ENCODE measurements around the gene WFDC13. TPM values are rescaled to one million over a fixed set of nuclear protein-coding genes. Genes with fewer than 3 reads are reported as not detected.

The WFDC13 gene
- total RNA-seq, 1 experiment from 2014 or later = not detected

DNA sequence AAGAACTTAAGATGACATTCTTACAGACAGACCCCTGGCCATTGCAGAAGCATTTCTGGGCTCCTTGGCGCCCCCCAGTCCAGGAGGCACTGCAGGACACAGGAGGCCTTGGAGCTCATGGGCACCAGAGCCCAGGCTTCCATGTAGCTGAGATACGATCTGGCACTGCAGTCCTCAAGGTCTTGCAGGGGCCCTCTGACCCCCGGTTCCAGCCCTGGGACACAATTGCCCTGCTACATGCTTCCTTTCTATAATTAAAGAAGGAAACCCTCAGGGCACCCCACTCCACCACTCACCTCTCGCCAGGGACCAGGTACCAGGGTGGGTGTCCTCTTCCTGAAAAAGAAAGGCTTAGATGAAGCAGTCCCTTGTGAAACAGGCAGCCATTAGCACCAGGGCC is 56.3 kb downstream of the WFDC13 start:
- H3K4me1 Mint-ChIP-seq = no peaks in the 10 kb centered on the region
- H3K79me1 ChIP-seq (ENCODE audit: insufficient read depth, low read depth, low read length, poor library complexity, severe bottlenecking) = no peaks in the 10 kb centered on the region
- no peaks in the 10 kb centered on the region for H3K27me3 ChIP-seq (ENCODE audit: insufficient read depth, low read length)
- H2BK120ac ChIP-seq (ENCODE audit: low read depth, low read length, poor library complexity, severe bottlenecking) = no peak overlapping the region
- no peak overlapping the region for H2AK5ac ChIP-seq (ENCODE audit: insufficient read length, low read length)
- H2BK12ac ChIP-seq (ENCODE audit: insufficient read length, low read depth, low read length) = no peak overlapping the region
- H2BK20ac ChIP-seq (ENCODE audit: low read depth, low read length, poor library complexity, severe bottlenecking) = no peak overlapping the region
- H3K9me3 Mint-ChIP-seq = peaks cover 36 to 49% of the 10 kb centered on the region in 2 experiments
- no peak overlapping the region for H2BK5ac ChIP-seq (ENCODE audit: insufficient read length, low read length)
- H2BK15ac ChIP-seq (ENCODE audit: low read depth, low read length) = no peak overlapping the region
- H3K27me3 Mint-ChIP-seq (ENCODE audit: low read depth) = no peaks in the 10 kb centered on the region; the same call in 1 of the 2 replicates
- TF ChIP-seq, protein P1, sequence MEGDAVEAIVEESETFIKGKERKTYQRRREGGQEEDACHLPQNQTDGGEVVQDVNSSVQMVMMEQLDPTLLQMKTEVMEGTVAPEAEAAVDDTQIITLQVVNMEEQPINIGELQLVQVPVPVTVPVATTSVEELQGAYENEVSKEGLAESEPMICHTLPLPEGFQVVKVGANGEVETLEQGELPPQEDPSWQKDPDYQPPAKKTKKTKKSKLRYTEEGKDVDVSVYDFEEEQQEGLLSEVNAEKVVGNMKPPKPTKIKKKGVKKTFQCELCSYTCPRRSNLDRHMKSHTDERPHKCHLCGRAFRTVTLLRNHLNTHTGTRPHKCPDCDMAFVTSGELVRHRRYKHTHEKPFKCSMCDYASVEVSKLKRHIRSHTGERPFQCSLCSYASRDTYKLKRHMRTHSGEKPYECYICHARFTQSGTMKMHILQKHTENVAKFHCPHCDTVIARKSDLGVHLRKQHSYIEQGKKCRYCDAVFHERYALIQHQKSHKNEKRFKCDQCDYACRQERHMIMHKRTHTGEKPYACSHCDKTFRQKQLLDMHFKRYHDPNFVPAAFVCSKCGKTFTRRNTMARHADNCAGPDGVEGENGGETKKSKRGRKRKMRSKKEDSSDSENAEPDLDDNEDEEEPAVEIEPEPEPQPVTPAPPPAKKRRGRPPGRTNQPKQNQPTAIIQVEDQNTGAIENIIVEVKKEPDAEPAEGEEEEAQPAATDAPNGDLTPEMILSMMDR (conservative IDR thresholded peaks at IDR 0.05) = no peak
- H3K4me2 ChIP-seq (ENCODE audit: insufficient read depth, insufficient read length, low read length) = no peak overlapping the region
- H3K4me3 Mint-ChIP-seq = no peak overlapping the region
- no peak overlapping the region for H3K23ac ChIP-seq (ENCODE audit: insufficient read length, low read depth, low read length)
- no peak overlapping the region for H4K91ac ChIP-seq (ENCODE audit: insufficient read length, low read depth, low read length)
- no peaks in the 10 kb centered on the region for H3K9me3 ChIP-seq (ENCODE audit: control insufficient read depth, low read depth, low read length)
- no peak overlapping the region for H3T11ph ChIP-seq (ENCODE audit: low read length)
- no peak overlapping the region for H3K4ac ChIP-seq (ENCODE audit: low read depth, low read length)
- H3K4me1 ChIP-seq (ENCODE audit: insufficient read depth, low read length) = no peaks in the 10 kb centered on the region
- no peak overlapping the region for H3K56ac ChIP-seq (ENCODE audit: insufficient read length, low read depth, low read length)
- peaks cover 37 to 51% (median 47%) of the 10 kb centered on the region in 3 experiments for H3K36me3 Mint-ChIP-seq (ENCODE audit: insufficient read depth in 1 of 3, low read depth in 3 of 3)
- no peak overlapping the region for H4K8ac ChIP-seq (replicated peaks; ENCODE audit: insufficient read length, low read depth, low read length)
- H3K9ac ChIP-seq (ENCODE audit: extremely low read depth, insufficient read length, low read length) = no peak overlapping the region
- H3K27ac Mint-ChIP-seq = no peak overlapping the region
- H3K18ac ChIP-seq (ENCODE audit: insufficient read length, low read depth, low read length) = no peak overlapping the region
- no peak overlapping the region for H3K27ac ChIP-seq (ENCODE audit: insufficient read length, low read depth, low read length)
- H3K79me2 ChIP-seq (ENCODE audit: insufficient read depth, low read length) = no peaks in the 10 kb centered on the region
- H3K23me2 ChIP-seq (ENCODE audit: insufficient read length, low read depth, low read length, poor library complexity, severe bottlenecking) = no peaks in the 10 kb centered on the region
- no peak overlapping the region for H3K14ac ChIP-seq (ENCODE audit: insufficient read depth, low read length)
- H2AFZ ChIP-seq (ENCODE audit: low read length) = no peak overlapping the region
- WGBS (ENCODE audit: extremely low coverage, insufficient read length, low lambda C conversion rate) = no CpG with 5 or more reads among the region's 4 CpGs
- no peak for DNase-seq
- H4K5ac ChIP-seq (ENCODE audit: insufficient read length, low read depth, low read length) = no peak overlapping the region
- no peaks in the 10 kb centered on the region for H4K20me1 ChIP-seq (ENCODE audit: control insufficient read depth, insufficient read depth, insufficient read length)

Small RNA genes within 50 kb of the gene (microRNA-seq; reads per million reads assigned to microRNA genes)
- 1.7 reads per million, percentile 16 among the genes with 10 or more reads in this experiment for gene MIR3617 (ENCODE audit: borderline microRNAs expressed)

Other genes with a start within 250 kb of the WFDC13 start
- gene WFDC2, start 232.3 kb upstream of the WFDC13 start, total RNA-seq (2021) = 57.1 and 59.6 TPM in 2 replicates
- gene SPINT3, start 186.4 kb upstream of the WFDC13 start, total RNA-seq (2021) = not detected in 2 replicates
- not detected in 2 replicates for gene WFDC6, start 162.6 kb upstream of the WFDC13 start, total RNA-seq (2021)
- not detected in 2 replicates for gene EPPIN, start 154.6 kb upstream of the WFDC13 start, total RNA-seq (2021)
- gene WFDC8, start 122.8 kb upstream of the WFDC13 start, total RNA-seq (2021) = not detected in 2 replicates
- gene WFDC10A, start 72.3 kb upstream of the WFDC13 start, total RNA-seq (2021) = not detected in 2 replicates
- not detected in 2 replicates for gene WFDC9, start 70.8 kb upstream of the WFDC13 start, total RNA-seq (2021)
- gene WFDC11, start 31.8 kb upstream of the WFDC13 start, total RNA-seq (2021) = not detected in 2 replicates
- gene WFDC10B, start 3.0 kb downstream of the WFDC13 start, total RNA-seq (2021) = not detected in 2 replicates
- not detected in 2 replicates for gene SPINT4, start 20.3 kb downstream of the WFDC13 start, total RNA-seq (2021)
- 0.35 TPM in 1 of 2 replicates, not detected in the other for gene WFDC3, start 89.8 kb downstream of the WFDC13 start, total RNA-seq (2021)
- 35.5 and 36.3 TPM in 2 replicates for gene DNTTIP1, start 89.9 kb downstream of the WFDC13 start, total RNA-seq (2021)
- 254 and 268 TPM in 2 replicates for gene UBE2C, start 110.6 kb downstream of the WFDC13 start, total RNA-seq (2021)
- gene TNNC2, start 125.3 kb downstream of the WFDC13 start, total RNA-seq (2021) = 3.1 and 4.6 TPM in 2 replicates
- 18.9 and 20.5 TPM in 2 replicates for gene SNX21, start 131.8 kb downstream of the WFDC13 start, total RNA-seq (2021)
- 26.7 and 30.3 TPM in 2 replicates for gene ACOT8, start 155.4 kb downstream of the WFDC13 start, total RNA-seq (2021)
- gene ZSWIM3, start 155.6 kb downstream of the WFDC13 start, total RNA-seq (2021) = 8.0 and 8.2 TPM in 2 replicates
- 12.0 and 13.0 TPM in 2 replicates for gene ZSWIM1, start 179.2 kb downstream of the WFDC13 start, total RNA-seq (2021)
- 1.8 and 2.4 TPM in 2 replicates for gene SPATA25, start 185.6 kb downstream of the WFDC13 start, total RNA-seq (2021)
- gene NEURL2, start 189.2 kb downstream of the WFDC13 start, total RNA-seq (2021) = 5.4 and 5.8 TPM in 2 replicates
- gene CTSA, start 189.3 kb downstream of the WFDC13 start, total RNA-seq (2021) = 59.6 and 64.4 TPM in 2 replicates
- gene PLTP, start 210.1 kb downstream of the WFDC13 start, total RNA-seq (2021) = 61.4 and 62.5 TPM in 2 replicates
- 26.6 and 26.8 TPM in 2 replicates for gene PCIF1, start 232.6 kb downstream of the WFDC13 start, total RNA-seq (2021)

Data from H9 (cell line).